HG02943 (cell line): ENCODE measurements around the gene MAGOHB.
"Not testable (repeated sequence)": the region's sequence is repeated elsewhere in the genome, so short reads cannot be mapped to it uniquely, and the experiment has no call there.

Experiments used
- ATAC-seq: cut with Tn5 transposase; IDR thresholded peaks from one replicate; pipeline ENCODE4 v1.9.1; 2021; ENCODE audit warnings: mild to moderate bottlenecking, low read depth, moderate library complexity; ENCODE audit not compliant: unreplicated experiment

Gene MAGOHB

GRCh38 chr12:10613349-10614055, at the start of gene MAGOHB:
Gene MAGOHB, minus strand, starts transcription at chr12:10613609. Its CDS starts 77 bp downstream, at chr12:10613532.
- peak; percentile 96 for ATAC-seq

GRCh38 chr12:10661338-10661737, 47.9 kb upstream of the MAGOHB start:
- no peak for ATAC-seq

- no peak for ATAC-seq
Measured at GRCh38 chr12:10654003-10654402, 40.6 kb upstream of the MAGOHB start.

GRCh38 chr12:10652192-10652591, 38.8 kb upstream of the MAGOHB start:
- no peak for ATAC-seq

DNA sequence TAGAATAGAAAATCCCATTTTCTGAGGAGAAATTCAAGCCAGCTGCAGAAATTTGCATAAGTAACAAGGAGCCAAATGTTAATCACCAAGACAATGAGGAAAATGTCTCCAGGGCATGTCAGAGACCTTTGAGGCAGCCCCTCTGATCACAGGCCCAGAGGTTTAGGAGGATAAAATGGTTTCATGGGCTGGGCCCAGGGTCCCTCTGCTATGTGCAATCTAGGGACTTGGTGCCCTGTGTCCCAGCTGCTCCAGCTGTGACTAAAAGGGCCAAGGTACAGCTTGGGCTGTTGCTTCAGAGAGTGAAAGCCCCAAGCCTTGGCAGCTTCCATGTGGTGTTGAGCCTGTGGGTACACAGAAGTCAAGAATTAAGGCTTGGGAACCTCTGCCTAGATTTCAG, 33.2 kb upstream of the MAGOHB start:
- ATAC-seq = not testable (repeated sequence)

GRCh38 chr12:10645910-10646309, 32.5 kb upstream of the MAGOHB start:
- ATAC-seq = no peak

GRCh38 chr12:10641735-10642500, 28.5 kb upstream of the MAGOHB start:
- no peak for ATAC-seq

DNA sequence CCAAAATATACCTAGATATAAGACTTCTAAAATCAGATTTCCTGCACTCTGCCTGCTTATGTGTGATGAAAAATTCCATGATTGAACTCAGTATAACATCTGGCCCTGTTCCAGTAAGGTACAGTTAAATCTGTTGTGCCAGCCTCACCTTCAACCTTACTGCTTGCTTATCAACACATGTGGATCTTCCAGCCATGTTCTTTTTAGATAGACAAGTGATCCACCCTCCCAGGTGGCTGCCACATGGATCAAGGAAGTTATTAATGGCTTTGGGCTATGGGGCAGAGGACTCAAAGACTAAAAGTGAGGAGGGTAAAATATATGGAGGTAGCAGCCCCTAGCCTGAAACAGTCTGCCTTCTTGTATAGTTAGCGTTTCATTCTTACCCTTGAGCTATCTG, 25.3 kb upstream of the MAGOHB start:
- ATAC-seq = no peak

DNA sequence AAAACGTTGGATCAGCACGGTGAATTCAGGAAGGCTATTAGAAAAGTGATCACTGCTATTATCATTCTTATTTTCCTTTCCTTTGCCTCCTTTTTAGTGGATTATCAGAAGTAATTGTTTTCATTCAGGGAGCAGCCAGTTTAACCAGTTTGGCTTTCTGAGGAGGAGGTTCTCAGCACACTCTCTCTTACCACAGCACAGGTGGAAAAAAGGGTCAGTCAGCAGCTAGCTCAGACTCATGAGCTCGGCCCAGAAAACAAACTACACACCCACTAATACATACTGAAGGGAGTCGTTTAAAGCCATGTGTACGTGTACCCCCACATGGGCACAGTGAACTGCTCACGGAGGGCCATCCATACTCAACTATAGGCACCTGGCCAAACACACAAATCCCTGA, 23.2 kb upstream of the MAGOHB start:
- no peak for ATAC-seq

- no peak for ATAC-seq
Measured at GRCh38 chr12:10636124-10636523, 22.7 kb upstream of the MAGOHB start.

GRCh38 chr12:10635306-10635705, 21.9 kb upstream of the MAGOHB start:
- ATAC-seq = no peak

- no peak for ATAC-seq
Measured at GRCh38 chr12:10634427-10634826, 21.0 kb upstream of the MAGOHB start.

GRCh38 chr12:10633541-10633940, 20.1 kb upstream of the MAGOHB start:
- ATAC-seq = no peak

DNA sequence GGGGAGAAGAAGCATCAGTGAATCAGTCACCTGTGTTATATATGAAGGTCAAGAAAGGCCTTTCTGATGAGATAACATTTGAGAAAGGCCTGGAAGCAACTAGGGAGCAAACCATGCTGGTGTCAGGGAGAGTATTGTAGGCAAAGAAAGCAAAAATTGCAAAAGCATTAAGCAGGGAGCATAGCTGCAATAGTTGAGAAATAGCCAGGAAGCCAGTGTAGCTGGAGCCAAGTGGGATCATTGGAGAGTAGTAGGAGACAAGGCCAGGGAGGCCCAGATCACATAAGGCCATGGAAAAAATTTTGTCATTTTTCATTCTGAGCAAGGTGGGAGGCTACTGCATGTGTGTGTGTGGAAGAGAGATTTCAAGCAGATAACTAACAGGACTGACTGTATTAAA, 18.8 kb upstream of the MAGOHB start:
- ATAC-seq = no peak

GRCh38 chr12:10624605-10625004, 11.2 kb upstream of the MAGOHB start:
- no peak for ATAC-seq

GRCh38 chr12:10623131-10623530, 9.7 kb upstream of the MAGOHB start:
- ATAC-seq = no peak

DNA sequence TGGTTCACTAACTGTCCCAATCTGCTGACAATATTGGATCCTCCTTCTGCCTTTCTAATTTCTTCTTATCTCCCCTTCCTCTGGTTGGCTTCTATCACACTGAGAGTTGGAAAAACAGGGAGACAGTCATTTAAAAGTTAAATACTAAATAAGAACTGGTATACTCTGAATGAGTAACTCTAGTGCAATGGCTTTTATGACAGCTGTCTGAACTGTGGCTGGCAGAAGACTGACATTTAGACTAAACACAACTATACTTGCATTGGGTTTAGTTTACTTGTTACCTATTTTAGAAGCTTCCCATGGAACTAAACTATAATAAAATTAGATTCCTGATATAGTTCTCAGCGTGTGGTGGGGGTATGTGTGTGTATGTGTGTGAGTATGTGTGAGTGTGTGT, 7.9 kb upstream of the MAGOHB start:
- no peak for ATAC-seq

GRCh38 chr12:10620078-10620779, 6.8 kb upstream of the MAGOHB start:
- no peak for ATAC-seq

- ATAC-seq = no peak
Measured at GRCh38 chr12:10618338-10618987, 5.1 kb upstream of the MAGOHB start.

DNA sequence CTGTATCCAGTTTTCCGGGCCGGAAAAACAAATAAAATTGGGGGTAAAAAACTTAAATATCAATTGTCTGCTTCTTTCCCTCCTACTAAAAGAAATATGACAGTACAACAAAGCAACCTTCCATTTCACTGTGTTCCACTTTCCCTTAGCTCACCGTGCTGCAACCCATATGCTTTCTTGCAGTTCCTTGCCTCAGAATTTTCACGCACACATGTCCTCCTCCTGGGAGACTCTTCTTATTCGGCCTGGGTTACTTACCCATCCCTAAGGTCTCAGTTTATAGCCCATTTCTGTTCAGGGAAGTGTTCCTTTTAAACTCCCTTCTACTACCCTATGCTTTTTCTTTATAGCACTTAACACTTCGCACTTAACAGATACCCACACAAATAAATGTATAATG, 4.5 kb upstream of the MAGOHB start:
- no peak for ATAC-seq

- ATAC-seq = no peak
Measured at GRCh38 chr12:10615532-10615931, 2.1 kb upstream of the MAGOHB start.
